MCF 10A (cell line): Measurements from ENCODE around the gene SLC26A8. TPM values are rescaled to one million over a fixed set of nuclear protein-coding genes. Genes with fewer than 3 reads are reported as not detected.
"Not testable (repeated sequence)": the region's sequence is repeated elsewhere in the genome, so short reads cannot be mapped to it uniquely, and the experiment has no call there.

Source experiments
- BruUV-seq: library from RNA; stranded (reverse); fragments of 400-500 nt; replicated peaks from 2 replicates; lab custom pipeline; 2021; lab: Mats Ljungman, UMichigan
- CTCF ChIA-PET: fragments of 300-600 bp; sonication (Branson Sonifier 250); formaldehyde crosslinking; extraction: SDS; loops from one replicate; lab custom pipeline; 2021; ENCODE audit warnings: antibody characterized with exemption, inconsistent platforms; lab: Yijun Ruan, JAX
- POLR2A ChIA-PET: fragments of 300-600, 350-650 bp; sonication (Branson Sonifier 250); formaldehyde crosslinking; extraction: SDS; loops from one replicate; lab custom pipeline; 2020; ENCODE audit warnings: antibody characterized with exemption, inconsistent platforms; lab: Yijun Ruan, JAX
- DNase-seq: peaks from one replicate; pipeline ENCODE4 v3.0.0-alpha.2; 2018; ENCODE audit not compliant: unreplicated experiment
- H3K27ac Mint-ChIP-seq: one replicate; pipeline ENCODE4 v1.8.0; 2022; ENCODE audit warnings: mild to moderate bottlenecking, low read depth, mixed read lengths; ENCODE audit not compliant: unreplicated experiment
- H3K27me3 Mint-ChIP-seq: one replicate; pipeline ENCODE4 v1.8.0; 2022; ENCODE audit warnings: mixed read lengths; ENCODE audit not compliant: insufficient read depth, unreplicated experiment
- H3K36me3 Mint-ChIP-seq: one replicate; pipeline ENCODE4 v1.8.0; 2022; ENCODE audit warnings: mild to moderate bottlenecking, moderate library complexity, mixed read lengths; ENCODE audit not compliant: insufficient read depth, unreplicated experiment
- H3K4me1 Mint-ChIP-seq: one replicate; pipeline ENCODE4 v1.8.0; 2022; ENCODE audit warnings: mixed read lengths; ENCODE audit not compliant: insufficient read depth, unreplicated experiment
- H3K4me3 Mint-ChIP-seq: one replicate; pipeline ENCODE4 v1.8.0; 2022; ENCODE audit warnings: mild to moderate bottlenecking, moderate library complexity, mixed read lengths; ENCODE audit not compliant: unreplicated experiment
- H3K9me3 Mint-ChIP-seq: one replicate; pipeline ENCODE4 v1.8.0; 2022; ENCODE audit warnings: mixed read lengths; ENCODE audit not compliant: unreplicated experiment
- CTCF ChIP-seq: fragments of 200-600 bp; IDR thresholded peaks from one replicate; pipeline ENCODE4 v1.8.0; 2022; ENCODE audit warnings: antibody characterized with exemption, mild to moderate bottlenecking; ENCODE audit not compliant: unreplicated experiment
- intact Hi-C: fragments of 100-400 bp; cut with micrococcal nuclease; formaldehyde crosslinking; loops from 2 replicates; pipeline ENCODE4 v1.14.1; 2022
- total RNA-seq: library from RNA; stranded (reverse); gene quantifications from 2 replicates; pipeline ENCODE4 v1.2.3, GENCODE V29; 2022

The SLC26A8 gene
- total RNA-seq, 1 experiment from 2014 or later: not detected

- ChIA-PET CTCF (no interaction called here), POLR2A (no interaction called here)
- Mint-ChIP-seq H3K36me3 (peaks cover 4% of the 10 kb centered on the region), H3K9me3 (no peaks in the 10 kb centered on the region), H3K4me1 (no peaks in the 10 kb centered on the region), H3K4me3 (no peak overlapping the region), H3K27ac (no peak overlapping the region), H3K27me3 (no peaks in the 10 kb centered on the region)
- intact Hi-C loops: no loop called here
- no peak for DNase-seq
- BruUV-seq: no TSS peak
- TF ChIP-seq CTCF: no peak
Measured at GRCh38 chr6:35935469-35935868, 89.0 kb downstream of the SLC26A8 start.

GRCh38 chr6:35933844-35934243 lies 90.6 kb downstream of the SLC26A8 start:
- Mint-ChIP-seq H3K36me3 (no peaks in the 10 kb centered on the region), H3K4me3 (no peak overlapping the region), H3K27ac (no peak overlapping the region), H3K27me3 (no peaks in the 10 kb centered on the region), H3K9me3 (no peaks in the 10 kb centered on the region), H3K4me1 (no peaks in the 10 kb centered on the region)
- no peak for DNase-seq
- ChIA-PET CTCF (interaction anchor here (0.6 kb wide), 1 partner anchor 1549 kb away, joined by 5 read pairs; no protein-coding TSS in a partner anchor), POLR2A (no interaction called here)
- intact Hi-C loops: no loop called here
- BruUV-seq: no TSS peak
- TF ChIP-seq CTCF: no peak

GRCh38 chr6:35931873-35932272 lies 92.6 kb downstream of the SLC26A8 start:
- H3K4me3 Mint-ChIP-seq, H3K27ac Mint-ChIP-seq, DNase-seq, H3K9me3 Mint-ChIP-seq, intact Hi-C loops, H3K27me3 Mint-ChIP-seq, H3K36me3 Mint-ChIP-seq, BruUV-seq, H3K4me1 Mint-ChIP-seq: not testable (repeated sequence)
- CTCF ChIA-PET: interaction anchor here (1.2 kb wide), 1 partner anchor 163 kb away, joined by 4 read pairs; no protein-coding TSS in a partner anchor
- POLR2A ChIA-PET: interaction anchor here (1.6 kb wide), 1 partner anchor 15 kb away, joined by 4 read pairs; no protein-coding TSS in a partner anchor

GRCh38 chr6:35931120-35931561 lies 93.3 kb downstream of the SLC26A8 start:
- H3K27ac Mint-ChIP-seq: no peak overlapping the region
- no TSS peak for BruUV-seq
- ChIA-PET POLR2A (interaction anchor here (0.7 to 1.6 kb wide), 2 partner anchors 15 to 68 kb away, joined by 3 to 4 read pairs; no protein-coding TSS in a partner anchor), CTCF (no interaction called here)
- no peak overlapping the region for H3K4me3 Mint-ChIP-seq
- no peaks in the 10 kb centered on the region for H3K4me1 Mint-ChIP-seq
- intact Hi-C loops: no loop called here
- no peak for TF ChIP-seq CTCF
- no peaks in the 10 kb centered on the region for H3K36me3 Mint-ChIP-seq
- no peaks in the 10 kb centered on the region for H3K9me3 Mint-ChIP-seq
- no peak for DNase-seq
- no peaks in the 10 kb centered on the region for H3K27me3 Mint-ChIP-seq
